HG03432 (cell line): ENCODE data around the gene POLR2J.

Experiments
- ATAC-seq: cut with Tn5 transposase; IDR thresholded peaks from one replicate; pipeline ENCODE4 v1.9.1; 2021; ENCODE audit warnings: mild to moderate bottlenecking, moderate library complexity; ENCODE audit not compliant: unreplicated experiment

Gene POLR2J

DNA sequence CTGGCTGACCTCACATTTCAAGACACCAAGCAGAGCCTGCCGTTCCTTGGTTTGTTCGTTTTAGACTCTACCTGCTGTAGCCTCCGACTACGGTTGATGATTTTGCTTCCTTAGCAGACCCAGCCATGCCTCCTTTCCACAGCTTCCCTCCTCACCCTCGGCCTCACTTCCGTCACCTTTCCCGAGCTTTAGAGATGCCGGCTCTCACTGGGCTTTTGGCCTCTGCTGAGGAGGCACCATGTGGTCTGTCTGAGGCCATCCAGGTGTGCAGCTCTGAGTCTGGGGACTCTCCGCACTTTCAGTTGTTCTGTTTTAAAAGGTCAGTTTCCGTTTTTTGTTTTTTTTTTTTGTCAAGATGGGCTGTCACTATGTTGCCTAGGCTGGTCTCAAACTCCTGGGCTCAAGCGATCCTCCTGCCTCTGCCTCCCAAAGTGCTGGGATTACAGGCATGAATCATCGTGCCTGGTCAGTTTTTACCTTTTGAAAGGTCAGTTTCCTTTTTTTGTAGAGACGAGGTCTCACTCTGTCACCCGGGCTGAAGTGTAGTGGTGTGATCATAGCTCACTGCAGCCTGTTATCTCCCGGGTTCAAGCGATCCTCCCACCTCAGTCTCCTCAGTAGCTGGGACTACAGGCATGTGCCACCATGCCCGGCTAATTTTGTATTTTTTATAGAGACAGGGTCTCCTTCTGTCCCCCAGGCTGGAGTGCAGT, 33.6 kb downstream of the POLR2J start:
- peak; percentile 38 for ATAC-seq

GRCh38 chr7:102439963-102440795, 38.5 kb downstream of the POLR2J start:
- ATAC-seq, result no peak

GRCh38 chr7:102436118-102436517, 42.6 kb downstream of the POLR2J start:
- ATAC-seq, result no peak

DNA sequence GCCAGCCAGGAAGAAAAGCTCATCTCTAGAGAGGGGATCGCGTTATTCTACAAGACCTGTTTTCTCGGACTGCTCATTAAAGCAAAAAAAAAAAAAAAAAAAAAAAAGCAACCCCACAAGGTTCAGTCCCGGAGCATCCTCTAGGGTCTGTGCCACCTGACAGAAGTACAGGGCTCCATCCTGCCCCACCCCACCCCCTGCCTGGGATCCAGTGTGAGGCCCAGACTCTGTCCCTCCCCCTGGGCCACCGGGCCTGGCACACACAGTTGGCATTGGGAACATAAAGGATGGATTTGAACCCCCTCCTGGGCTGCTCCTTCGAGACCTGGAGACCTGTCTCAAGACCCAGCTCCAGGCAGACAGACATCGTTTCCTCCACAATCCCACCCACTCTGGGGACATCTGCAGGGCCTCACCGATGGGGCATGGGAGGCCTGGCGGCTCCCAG, 44.7 kb downstream of the POLR2J start:
- ATAC-seq, result no peak

- ATAC-seq, result peak; percentile 73
Observed at GRCh38 chr7:102433219-102434038, 45.3 kb downstream of the POLR2J start, which contains the start of gene ORAI2. Gene ORAI2 (plus strand): TSS chr7:102433575. CDS start chr7:102438957, 5,382 bp downstream.

- ATAC-seq, result peak; percentile 34
Observed at GRCh38 chr7:102432442-102433218, 46.1 kb downstream of the POLR2J start.

DNA sequence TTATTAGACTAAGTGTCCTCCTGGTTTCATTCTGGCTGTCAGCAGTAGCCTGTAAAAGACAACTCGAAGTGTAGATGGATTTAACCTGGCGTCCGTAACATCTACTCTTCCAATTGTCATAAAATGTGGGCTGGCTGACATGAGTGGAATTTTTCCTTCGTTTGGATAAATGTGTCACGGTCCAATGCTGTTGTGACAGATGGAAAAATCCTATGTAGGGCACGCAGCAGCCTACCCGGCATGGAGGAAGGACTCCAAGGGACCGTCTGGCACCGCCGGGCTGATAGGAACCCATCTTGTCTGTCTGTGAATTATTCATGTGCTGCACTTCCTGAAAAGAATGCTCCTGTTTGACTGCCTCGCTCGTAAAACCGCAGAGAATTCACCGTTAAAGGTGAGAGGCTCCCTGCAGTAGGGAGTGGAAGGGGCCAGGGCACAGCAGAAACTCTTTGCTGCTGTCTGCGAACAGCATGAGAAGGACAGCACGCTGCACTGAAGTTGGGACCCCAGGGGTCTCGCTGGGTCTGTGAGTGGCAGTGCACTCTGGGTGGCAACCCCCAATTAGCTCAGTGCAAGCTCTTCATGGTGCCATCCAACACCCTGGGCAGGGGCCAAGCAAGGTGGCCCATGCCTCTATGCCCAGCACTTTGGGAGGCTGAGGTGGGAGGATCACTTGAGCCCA, 47.0 kb downstream of the POLR2J start:
- ATAC-seq, result peak; percentile 21

GRCh38 chr7:102429141-102429899, 49.4 kb downstream of the POLR2J start:
- no peak for ATAC-seq

GRCh38 chr7:102427019-102427405, 51.7 kb downstream of the POLR2J start:
- no peak for ATAC-seq

- peak; percentile 52 for ATAC-seq
Observed at GRCh38 chr7:102426268-102427018, 52.3 kb downstream of the POLR2J start.

GRCh38 chr7:102425639-102426267, 53.0 kb downstream of the POLR2J start:
- ATAC-seq, result peak; percentile 67

DNA sequence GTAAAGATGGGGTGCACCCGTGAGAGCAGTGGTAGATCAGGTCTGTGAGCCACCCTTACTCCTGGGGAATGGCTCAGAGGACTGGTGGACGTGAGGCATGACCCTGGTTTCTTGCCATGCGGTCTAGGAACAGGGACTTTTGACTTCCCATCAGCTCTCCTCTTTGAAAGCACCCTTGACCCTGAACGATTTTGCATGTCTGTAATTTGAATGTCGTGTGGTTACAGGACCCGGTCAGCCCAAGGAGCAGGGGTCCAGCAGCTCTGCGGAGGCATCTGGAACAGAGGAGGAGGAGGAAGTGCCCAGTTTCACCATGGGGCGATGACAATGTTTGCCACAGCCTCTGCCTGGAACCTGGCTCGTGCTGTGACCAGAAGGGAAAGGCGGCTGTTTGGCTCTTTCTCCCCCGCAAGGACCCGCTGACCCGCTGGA, 53.9 kb downstream of the POLR2J start:
- ATAC-seq, result peak; percentile 26

- no peak for ATAC-seq
Observed at GRCh38 chr7:102424129-102424551, 54.6 kb downstream of the POLR2J start.
